ENCODE measurements around the gene CGREF1.

CGREF1 gene

GRCh38 chr2:27067385-27067784, 51.5 kb downstream of the CGREF1 start:
- peaks cover 5% of the 10 kb centered on the region for H3K4me1 ChIP-seq (ENCODE audit: control insufficient read depth, insufficient read depth, low read length)
- H3K4me3 ChIP-seq (ENCODE audit: low read depth, low read length), result no peak overlapping the region
- H3K27ac ChIP-seq (ENCODE audit: low read depth, low read length), result no peak overlapping the region
- H3K9ac ChIP-seq (ENCODE audit: low read length), result no peak overlapping the region
- H3K27me3 ChIP-seq (ENCODE audit: control insufficient read depth, insufficient read depth, low read length), result no peaks in the 10 kb centered on the region
- peaks cover 52% of the 10 kb centered on the region for H3K36me3 ChIP-seq (ENCODE audit: control insufficient read depth, insufficient read depth, low read length)
- H3K9me3 ChIP-seq (ENCODE audit: control insufficient read depth, insufficient read depth, low read depth, low read length), result no peaks in the 10 kb centered on the region

DNA sequence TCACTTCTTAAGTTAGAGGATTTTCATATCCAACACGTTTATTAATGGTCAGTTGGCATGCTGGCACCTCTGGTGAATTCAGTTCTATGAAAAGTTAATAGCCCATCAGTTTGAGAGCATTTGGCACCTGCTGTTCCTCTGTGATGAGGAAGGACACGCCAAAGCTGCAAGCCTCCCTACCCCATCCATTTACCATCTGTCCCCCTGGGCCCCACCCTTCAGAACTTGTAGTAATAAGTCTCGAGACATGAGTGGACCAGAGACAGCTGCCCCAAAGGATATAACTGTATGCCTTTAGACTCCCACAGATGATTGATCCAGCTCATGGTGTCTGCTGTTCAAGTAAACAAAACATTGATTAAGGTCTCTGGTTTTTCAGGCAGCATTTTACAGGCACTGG, 53.8 kb downstream of the CGREF1 start:
- Histone ChIP-seq H3K27me3 (ENCODE audit: control insufficient read depth, insufficient read depth, low read length) (no peaks in the 10 kb centered on the region), H3K4me3 (ENCODE audit: low read depth, low read length) (no peak overlapping the region), H3K27ac (ENCODE audit: low read depth, low read length) (no peak overlapping the region), H3K4me1 (ENCODE audit: control insufficient read depth, insufficient read depth, low read length) (no peaks in the 10 kb centered on the region), H3K36me3 (ENCODE audit: control insufficient read depth, insufficient read depth, low read length) (peaks cover 61% of the 10 kb centered on the region), H3K9me3 (ENCODE audit: control insufficient read depth, insufficient read depth, low read depth, low read length) (no peaks in the 10 kb centered on the region), H3K9ac (ENCODE audit: low read length) (no peak overlapping the region)

DNA sequence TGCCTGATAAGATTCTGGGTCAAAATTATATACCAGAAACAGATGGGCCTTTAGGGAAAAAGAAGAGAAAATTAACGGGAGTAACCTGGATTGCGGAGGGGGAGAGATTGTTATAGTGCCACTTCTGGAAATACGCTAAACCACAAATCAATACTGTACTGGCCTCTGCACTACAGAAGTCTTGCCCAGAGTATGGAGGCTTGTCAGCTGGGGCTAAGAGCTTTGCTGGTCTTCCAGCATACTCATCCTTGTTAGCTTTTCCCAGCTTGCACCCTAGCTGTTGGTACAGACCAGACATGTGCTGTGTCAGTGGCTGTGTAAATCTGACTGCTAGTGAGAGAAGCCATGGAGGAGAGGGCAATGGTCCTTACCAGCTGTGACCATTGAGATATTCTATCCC, 58.6 kb downstream of the CGREF1 start:
- Histone ChIP-seq H3K36me3 (ENCODE audit: control insufficient read depth, insufficient read depth, low read length) (peaks cover 67% of the 10 kb centered on the region), H3K4me3 (ENCODE audit: low read depth, low read length) (no peak overlapping the region), H3K27ac (ENCODE audit: low read depth, low read length) (no peak overlapping the region), H3K27me3 (ENCODE audit: control insufficient read depth, insufficient read depth, low read length) (no peaks in the 10 kb centered on the region), H3K4me1 (ENCODE audit: control insufficient read depth, insufficient read depth, low read length) (no peaks in the 10 kb centered on the region), H3K9ac (ENCODE audit: low read length) (no peak overlapping the region), H3K9me3 (ENCODE audit: control insufficient read depth, insufficient read depth, low read depth, low read length) (no peaks in the 10 kb centered on the region)

DNA sequence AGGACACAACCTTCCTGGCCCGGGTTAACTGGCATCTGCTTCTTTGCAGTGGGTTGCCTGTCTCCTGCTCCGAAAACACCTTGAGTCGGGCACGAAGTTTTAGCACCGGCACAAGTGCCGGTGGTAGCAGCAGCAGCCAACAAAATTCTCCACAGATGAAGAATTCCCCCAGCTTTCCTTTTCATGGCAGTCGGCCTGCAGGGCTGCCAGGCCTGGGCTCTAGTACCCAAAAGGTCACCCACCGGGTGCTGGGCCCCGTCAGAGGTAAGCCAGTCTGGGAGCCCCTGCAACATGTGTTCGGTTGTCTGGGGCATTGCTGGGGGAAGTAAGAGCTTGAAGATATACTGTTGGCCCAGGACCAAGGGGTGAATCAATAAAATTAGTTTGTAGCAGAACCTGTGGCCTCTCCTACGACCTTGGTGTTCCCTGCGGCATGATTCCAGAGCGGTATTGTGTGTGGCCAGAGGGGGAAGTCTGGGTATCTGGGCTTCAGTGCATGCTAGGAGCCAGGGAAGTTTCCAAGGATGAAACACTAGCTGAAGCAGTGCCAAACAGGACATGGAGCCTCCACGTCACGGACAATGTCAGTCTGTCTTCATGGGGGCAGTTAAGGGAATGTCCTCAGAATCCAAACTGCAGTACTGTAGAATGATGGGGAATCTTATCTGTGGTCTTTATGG, 59.6 kb downstream of the CGREF1 start:
- Histone ChIP-seq H3K27me3 (ENCODE audit: control insufficient read depth, insufficient read depth, low read length) (no peaks in the 10 kb centered on the region), H3K9me3 (ENCODE audit: control insufficient read depth, insufficient read depth, low read depth, low read length) (no peaks in the 10 kb centered on the region), H3K36me3 (ENCODE audit: control insufficient read depth, insufficient read depth, low read length) (peaks cover 72% of the 10 kb centered on the region), H3K4me3 (ENCODE audit: low read depth, low read length) (no peak overlapping the region), H3K27ac (ENCODE audit: low read depth, low read length) (no peak overlapping the region), H3K4me1 (ENCODE audit: control insufficient read depth, insufficient read depth, low read length) (no peaks in the 10 kb centered on the region), H3K9ac (ENCODE audit: low read length) (no peak overlapping the region)

DNA sequence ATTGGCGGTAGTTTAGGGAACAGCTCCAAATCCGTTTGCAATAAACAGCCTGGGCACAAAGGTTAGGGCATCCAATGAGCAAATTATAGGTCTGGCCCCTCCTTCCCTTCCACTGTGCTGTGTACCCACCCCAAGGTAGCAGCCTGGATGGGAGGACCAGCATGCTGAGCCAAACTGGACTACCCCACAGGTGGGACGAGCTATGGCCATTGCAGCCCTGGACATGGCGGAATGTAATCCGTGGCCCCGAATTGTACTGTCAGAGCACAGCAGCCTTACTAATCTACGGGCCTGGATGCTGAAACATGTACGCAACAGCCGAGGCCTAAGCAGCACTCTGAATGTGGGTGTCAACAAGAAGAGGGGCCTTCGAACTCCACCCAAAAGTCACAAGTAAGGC, 60.7 kb downstream of the CGREF1 start:
- H3K36me3 ChIP-seq (ENCODE audit: control insufficient read depth, insufficient read depth, low read length), result peaks cover 79% of the 10 kb centered on the region
- no peaks in the 10 kb centered on the region for H3K27me3 ChIP-seq (ENCODE audit: control insufficient read depth, insufficient read depth, low read length)
- no peak overlapping the region for H3K27ac ChIP-seq (ENCODE audit: low read depth, low read length)
- H3K4me1 ChIP-seq (ENCODE audit: control insufficient read depth, insufficient read depth, low read length), result no peaks in the 10 kb centered on the region
- H3K9ac ChIP-seq (ENCODE audit: low read length), result no peak overlapping the region
- no peaks in the 10 kb centered on the region for H3K9me3 ChIP-seq (ENCODE audit: control insufficient read depth, insufficient read depth, low read depth, low read length)
- H3K4me3 ChIP-seq (ENCODE audit: low read depth, low read length), result no peak overlapping the region

DNA sequence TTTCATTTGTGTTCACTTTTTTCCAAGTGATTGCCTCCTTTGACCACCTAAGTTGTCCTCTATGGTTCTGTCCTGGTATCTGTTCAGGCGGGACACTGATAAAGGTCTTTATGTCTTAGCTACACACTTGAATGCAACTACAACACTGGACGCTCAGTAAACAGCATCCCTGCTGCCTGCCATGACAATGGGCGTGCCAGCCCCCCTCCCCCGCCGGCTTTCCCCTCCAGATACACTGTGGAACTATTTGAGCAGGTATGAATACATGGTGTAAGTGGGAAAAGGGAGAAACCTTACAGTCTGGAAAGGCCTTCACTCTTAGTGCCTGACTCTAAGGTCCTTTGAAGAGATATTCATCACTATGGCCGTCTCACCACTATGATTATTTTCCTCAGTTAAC, 61.7 kb downstream of the CGREF1 start:
- H3K27me3 ChIP-seq (ENCODE audit: control insufficient read depth, insufficient read depth, low read length), result no peaks in the 10 kb centered on the region
- no peaks in the 10 kb centered on the region for H3K4me1 ChIP-seq (ENCODE audit: control insufficient read depth, insufficient read depth, low read length)
- no peak overlapping the region for H3K4me3 ChIP-seq (ENCODE audit: low read depth, low read length)
- H3K9ac ChIP-seq (ENCODE audit: low read length), result no peak overlapping the region
- no peaks in the 10 kb centered on the region for H3K9me3 ChIP-seq (ENCODE audit: control insufficient read depth, insufficient read depth, low read depth, low read length)
- H3K36me3 ChIP-seq (ENCODE audit: control insufficient read depth, insufficient read depth, low read length), result peaks cover 70% of the 10 kb centered on the region
- no peak overlapping the region for H3K27ac ChIP-seq (ENCODE audit: low read depth, low read length)

DNA sequence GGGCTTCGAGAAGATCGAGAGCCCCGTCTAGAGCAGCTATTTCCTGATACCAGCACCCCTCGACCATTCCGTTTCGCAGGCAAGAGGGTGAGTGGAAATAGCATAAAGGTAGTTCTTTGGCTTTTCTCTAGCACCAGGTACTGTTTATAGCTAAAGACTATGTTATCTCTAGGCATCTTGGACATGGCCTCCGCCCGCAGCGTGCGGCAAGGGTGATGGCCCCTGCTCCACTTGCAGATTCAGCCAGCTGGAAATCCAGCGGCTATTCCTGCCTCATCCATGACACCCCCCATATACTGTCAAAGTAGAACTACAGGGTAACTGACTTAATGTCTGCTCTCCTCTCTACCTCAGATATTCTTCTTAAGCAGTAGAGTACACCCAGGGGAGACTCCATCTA, 64.2 kb downstream of the CGREF1 start:
- Histone ChIP-seq H3K4me3 (ENCODE audit: low read depth, low read length) (no peak overlapping the region), H3K9ac (ENCODE audit: low read length) (no peak overlapping the region), H3K4me1 (ENCODE audit: control insufficient read depth, insufficient read depth, low read length) (no peaks in the 10 kb centered on the region), H3K36me3 (ENCODE audit: control insufficient read depth, insufficient read depth, low read length) (peaks cover 59% of the 10 kb centered on the region), H3K27ac (ENCODE audit: low read depth, low read length) (no peak overlapping the region), H3K27me3 (ENCODE audit: control insufficient read depth, insufficient read depth, low read length) (no peaks in the 10 kb centered on the region), H3K9me3 (ENCODE audit: control insufficient read depth, insufficient read depth, low read depth, low read length) (no peaks in the 10 kb centered on the region)

GRCh38 chr2:27053776-27054175, 65.2 kb downstream of the CGREF1 start:
- H3K9me3 ChIP-seq (ENCODE audit: control insufficient read depth, insufficient read depth, low read depth, low read length), result no peaks in the 10 kb centered on the region
- no peaks in the 10 kb centered on the region for H3K4me1 ChIP-seq (ENCODE audit: control insufficient read depth, insufficient read depth, low read length)
- H3K27ac ChIP-seq (ENCODE audit: low read depth, low read length), result no peak overlapping the region
- no peak overlapping the region for H3K4me3 ChIP-seq (ENCODE audit: low read depth, low read length)
- H3K27me3 ChIP-seq (ENCODE audit: control insufficient read depth, insufficient read depth, low read length), result no peaks in the 10 kb centered on the region
- peaks cover 50% of the 10 kb centered on the region for H3K36me3 ChIP-seq (ENCODE audit: control insufficient read depth, insufficient read depth, low read length)
- no peak overlapping the region for H3K9ac ChIP-seq (ENCODE audit: low read length)

DNA sequence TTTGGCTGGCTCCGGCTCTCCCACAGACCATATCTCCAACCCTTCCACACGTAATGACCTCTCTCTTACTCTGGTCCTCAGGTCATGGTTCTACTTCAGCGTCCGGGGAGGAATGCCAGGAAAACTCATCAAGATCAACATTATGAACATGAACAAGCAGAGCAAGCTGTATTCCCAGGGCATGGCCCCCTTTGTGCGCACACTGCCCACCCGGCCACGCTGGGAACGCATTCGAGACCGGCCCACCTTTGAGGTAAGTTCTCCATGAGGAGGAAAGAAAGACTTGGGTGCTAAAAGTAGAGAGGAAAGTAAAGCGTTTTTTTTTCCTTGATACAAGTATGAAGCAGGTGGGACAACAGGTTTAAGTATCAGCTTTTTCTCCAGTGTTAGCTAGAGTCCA, 65.6 kb downstream of the CGREF1 start:
- no peak overlapping the region for H3K9ac ChIP-seq (ENCODE audit: low read length)
- no peaks in the 10 kb centered on the region for H3K27me3 ChIP-seq (ENCODE audit: control insufficient read depth, insufficient read depth, low read length)
- no peaks in the 10 kb centered on the region for H3K4me1 ChIP-seq (ENCODE audit: control insufficient read depth, insufficient read depth, low read length)
- no peak overlapping the region for H3K27ac ChIP-seq (ENCODE audit: low read depth, low read length)
- H3K4me3 ChIP-seq (ENCODE audit: low read depth, low read length), result no peak overlapping the region
- no peaks in the 10 kb centered on the region for H3K9me3 ChIP-seq (ENCODE audit: control insufficient read depth, insufficient read depth, low read depth, low read length)
- H3K36me3 ChIP-seq (ENCODE audit: control insufficient read depth, insufficient read depth, low read length), result peaks cover 46% of the 10 kb centered on the region

DNA sequence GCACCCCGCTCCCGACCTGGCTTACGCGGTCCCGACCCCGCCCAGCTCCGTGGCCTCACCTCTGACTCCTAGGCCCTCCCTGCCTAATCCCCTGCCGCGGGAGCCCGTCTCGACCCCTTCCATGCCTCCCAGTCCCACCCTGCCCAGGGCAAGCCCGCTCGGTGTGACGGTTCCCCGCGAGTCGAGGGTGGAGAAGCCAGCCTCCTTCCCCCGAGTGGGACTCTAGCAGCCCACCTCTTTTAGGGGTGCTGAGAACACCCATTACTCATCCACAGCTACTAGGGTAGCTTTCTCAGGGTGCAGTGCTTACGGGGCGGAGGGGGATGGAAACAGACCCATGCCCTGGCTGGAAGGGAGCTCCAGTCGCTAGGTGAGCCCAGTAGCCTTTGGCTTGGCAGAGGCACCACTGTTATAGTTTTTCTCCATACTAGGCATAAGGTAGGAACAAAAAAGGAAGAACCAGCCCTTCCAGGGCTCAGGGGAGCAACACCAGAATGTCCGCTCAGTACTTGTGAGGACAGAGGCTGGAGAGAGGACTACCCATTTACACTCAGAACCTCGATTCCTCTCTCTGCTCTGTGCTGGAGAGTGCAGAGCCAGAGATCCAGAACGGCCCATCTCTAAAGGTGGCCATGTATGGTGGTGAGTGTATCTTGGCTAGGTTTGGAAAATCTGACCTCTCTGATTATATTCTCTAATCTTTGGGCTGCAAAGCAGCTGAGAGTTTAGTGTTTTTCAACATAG, 66.9 kb downstream of the CGREF1 start:
- H3K27me3 ChIP-seq (ENCODE audit: control insufficient read depth, insufficient read depth, low read length), result no peaks in the 10 kb centered on the region
- H3K9ac ChIP-seq (ENCODE audit: low read length), result peak overlapping the region; percentile 84
- no peaks in the 10 kb centered on the region for H3K4me1 ChIP-seq (ENCODE audit: control insufficient read depth, insufficient read depth, low read length)
- H3K27ac ChIP-seq (ENCODE audit: low read depth, low read length), result no peak overlapping the region
- peaks cover 35% of the 10 kb centered on the region for H3K36me3 ChIP-seq (ENCODE audit: control insufficient read depth, insufficient read depth, low read length)
- no peaks in the 10 kb centered on the region for H3K9me3 ChIP-seq (ENCODE audit: control insufficient read depth, insufficient read depth, low read depth, low read length)
- H3K4me3 ChIP-seq (ENCODE audit: low read depth, low read length), result peak overlapping the region; percentile 68

GRCh38 chr2:27050996-27051901, 67.7 kb downstream of the CGREF1 start, which contains the start of gene AGBL5:
TSS of gene AGBL5 (plus strand) at chr2:27051668. CDS start at chr2:27052959, 1,291 bp downstream.
- Histone ChIP-seq H3K36me3 (ENCODE audit: control insufficient read depth, insufficient read depth, low read length) (peaks cover 27% of the 10 kb centered on the region), H3K4me1 (ENCODE audit: control insufficient read depth, insufficient read depth, low read length) (no peaks in the 10 kb centered on the region), H3K4me3 (ENCODE audit: low read depth, low read length) (peak within 1 kb of the TSS; percentile 68), H3K9me3 (ENCODE audit: control insufficient read depth, insufficient read depth, low read depth, low read length) (no peaks in the 10 kb centered on the region), H3K27ac (ENCODE audit: low read depth, low read length) (no peak within 1 kb of the TSS; the same call in 1 of the 2 replicates), H3K27me3 (ENCODE audit: control insufficient read depth, insufficient read depth, low read length) (no peaks in the 10 kb centered on the region), H3K9ac (ENCODE audit: low read length) (peak within 1 kb of the TSS; percentile 84)

All from HUES6 (cell line).